Adrenal gland (tissue), 5 donors: ENCODE measurements around the gene ENPP3.

Source experiments
- POLR2A ChIP-seq, 2 donors: fragments of 450-650 bp; IDR thresholded peaks; one replicate each; pipeline ENCODE4 v1.6.1; 2017; ENCODE audit warnings: antibody characterized with exemption in 2 of 2, mild to moderate bottlenecking in 2 of 2, moderate library complexity in 1 of 2
- TF ChIP-seq, protein P1 (sequence below), 6 experiments: fragments of 450-650 bp in 4 of 6; fragments of 200-600 bp in 2 of 6; sonication (generic) in 1 of 6; IDR thresholded peaks; 1 replicate in 5 of 6; 2 replicates in 1 of 6; pipeline versions ENCODE4 v1.5.1 to v1.8.0; 2016 to 2021; ENCODE audit warnings: antibody characterized with exemption in 6 of 6, mild to moderate bottlenecking in 2 of 6, moderate library complexity in 1 of 6
- donor health status: DM: no; HTN: no; CAD: no.

DNA sequence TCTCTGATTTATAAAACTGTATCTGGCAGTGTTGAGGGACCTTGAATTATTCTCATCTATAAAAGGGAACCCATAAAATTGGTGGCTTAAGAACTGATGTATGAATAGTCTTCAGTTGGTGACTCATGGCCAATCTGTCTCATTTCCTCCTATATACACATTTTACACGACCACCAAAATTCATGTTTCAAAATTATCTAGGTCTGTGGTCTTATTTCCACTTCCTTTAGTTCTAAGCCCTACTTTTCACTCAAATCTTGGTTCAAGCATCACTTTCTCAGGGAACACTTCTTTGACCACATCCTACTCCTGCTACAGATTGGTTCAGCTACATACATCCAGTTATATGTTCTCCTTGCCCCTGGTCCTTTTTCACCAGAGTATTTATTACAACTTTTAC lies 152.1 kb downstream of the ENPP3 start:
- TF ChIP-seq, protein P1, sequence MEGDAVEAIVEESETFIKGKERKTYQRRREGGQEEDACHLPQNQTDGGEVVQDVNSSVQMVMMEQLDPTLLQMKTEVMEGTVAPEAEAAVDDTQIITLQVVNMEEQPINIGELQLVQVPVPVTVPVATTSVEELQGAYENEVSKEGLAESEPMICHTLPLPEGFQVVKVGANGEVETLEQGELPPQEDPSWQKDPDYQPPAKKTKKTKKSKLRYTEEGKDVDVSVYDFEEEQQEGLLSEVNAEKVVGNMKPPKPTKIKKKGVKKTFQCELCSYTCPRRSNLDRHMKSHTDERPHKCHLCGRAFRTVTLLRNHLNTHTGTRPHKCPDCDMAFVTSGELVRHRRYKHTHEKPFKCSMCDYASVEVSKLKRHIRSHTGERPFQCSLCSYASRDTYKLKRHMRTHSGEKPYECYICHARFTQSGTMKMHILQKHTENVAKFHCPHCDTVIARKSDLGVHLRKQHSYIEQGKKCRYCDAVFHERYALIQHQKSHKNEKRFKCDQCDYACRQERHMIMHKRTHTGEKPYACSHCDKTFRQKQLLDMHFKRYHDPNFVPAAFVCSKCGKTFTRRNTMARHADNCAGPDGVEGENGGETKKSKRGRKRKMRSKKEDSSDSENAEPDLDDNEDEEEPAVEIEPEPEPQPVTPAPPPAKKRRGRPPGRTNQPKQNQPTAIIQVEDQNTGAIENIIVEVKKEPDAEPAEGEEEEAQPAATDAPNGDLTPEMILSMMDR (IDR thresholded peaks at IDR 0.05), result no peak
- no peak for TF ChIP-seq POLR2A (IDR thresholded peaks at IDR 0.05)
